Measurements from ENCODE around the gene LRRC8D.

- TF ChIP-seq CTCF (IDR thresholded peaks at IDR 0.05) = no peak
- no peak for TF ChIP-seq REST (IDR thresholded peaks at IDR 0.05; ENCODE audit: insufficient read depth in 1 of 2, low read depth in 2 of 2, low read length in 1 of 2)
- TF ChIP-seq POLR2AphosphoS5 (IDR thresholded peaks at IDR 0.05; ENCODE audit: low read depth, low read length) = no peak
- TF ChIP-seq SIN3A (IDR thresholded peaks at IDR 0.05; ENCODE audit: borderline replicate concordance, insufficient read depth, low read depth, low read length) = no peak
Observed at GRCh38 chr1:89942825-89943658, 122.2 kb downstream of the LRRC8D start.

Data from Panc1 (cell line).